ENCODE results near the gene PSME4. TPM values are rescaled to one million over a fixed set of nuclear protein-coding genes. Genes with fewer than 3 reads are reported as not detected.

PSME4 gene
- total and polyA plus RNA-seq, 4 donors = 15.4 to 52.8 (median 28.4) TPM

DNA sequence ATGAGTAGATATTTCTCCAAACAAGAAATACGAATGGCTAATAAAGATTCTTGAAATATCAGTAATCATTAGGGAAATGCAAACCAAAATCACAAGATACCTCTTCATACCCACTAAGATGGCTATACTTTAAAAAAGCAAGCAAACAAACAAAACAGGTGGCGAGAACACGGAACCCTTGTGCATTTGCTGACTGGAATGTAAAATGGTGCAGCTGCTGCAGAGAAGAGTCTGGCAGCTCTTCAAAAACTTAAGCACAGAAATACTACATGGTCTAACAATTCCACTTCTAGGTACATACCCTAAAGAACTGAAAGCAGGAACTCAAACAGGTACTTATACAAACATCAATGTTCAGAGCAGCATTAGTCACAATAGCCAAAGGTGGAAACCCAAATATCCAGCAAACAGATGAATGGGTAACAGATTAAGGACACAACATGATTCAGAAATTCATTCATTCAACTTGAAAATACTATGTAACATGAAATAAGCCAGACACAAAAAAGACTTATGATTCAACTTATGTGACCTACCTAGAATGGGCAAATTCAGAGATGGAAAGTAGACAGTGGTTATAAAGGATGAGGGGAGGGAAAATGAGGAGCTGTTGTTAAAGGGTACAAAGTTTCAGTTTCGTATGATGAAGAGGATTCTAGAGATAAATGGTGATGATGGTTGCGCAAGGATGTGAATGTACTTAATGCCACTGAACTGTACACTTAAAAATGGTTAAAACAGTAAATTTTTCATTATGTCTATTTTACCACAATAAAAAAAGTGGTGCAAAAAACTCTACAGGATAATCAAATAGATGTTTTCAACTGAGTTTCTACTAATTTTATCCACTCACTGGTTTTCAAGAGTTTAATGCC, 84.2 kb downstream of the PSME4 start:
- Histone ChIP-seq H3K4me1 (ENCODE audit: control insufficient read depth in 4 of 4, insufficient read depth in 4 of 4, low read length in 3 of 4) (no peaks in the 10 kb centered on the region), H3K27me3 (ENCODE audit: control insufficient read depth in 4 of 4, insufficient read depth in 4 of 4, low read length in 3 of 4) (no peaks in the 10 kb centered on the region), H3K36me3 (ENCODE audit: control insufficient read depth in 4 of 4, insufficient read depth in 3 of 4, low read depth in 1 of 4, low read length in 3 of 4) (peaks cover 12 to 79% (median 61%) of the 10 kb centered on the region in 4 donors), H3K9me3 (ENCODE audit: control insufficient read depth in 4 of 4, low read length in 3 of 4) (no peaks in the 10 kb centered on the region), H3K4me3 (ENCODE audit: low read depth in 1 of 3, low read length in 3 of 3) (no peak overlapping the region), H3K9ac (ENCODE audit: low read depth in 1 of 2, low read length in 2 of 2) (no peak overlapping the region), H3K27ac (ENCODE audit: low read depth in 1 of 2, low read length in 2 of 2) (no peak overlapping the region)
- WGBS = 90% methylated on average over 5 of the region's 5 CpGs
- no peak for DNase-seq (ENCODE audit: low spot score)
- TF ChIP-seq, protein P1, sequence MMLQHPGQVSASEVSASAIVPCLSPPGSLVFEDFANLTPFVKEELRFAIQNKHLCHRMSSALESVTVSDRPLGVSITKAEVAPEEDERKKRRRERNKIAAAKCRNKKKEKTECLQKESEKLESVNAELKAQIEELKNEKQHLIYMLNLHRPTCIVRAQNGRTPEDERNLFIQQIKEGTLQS (IDR thresholded peaks at IDR 0.05) = no peak
- TF ChIP-seq JUND (IDR thresholded peaks at IDR 0.05) (no peak), REST (IDR thresholded peaks at IDR 0.05) (no peak), EGR1 (IDR thresholded peaks at IDR 0.05; ENCODE audit: low read depth in 2 of 2) (no peak), HNF4G (IDR thresholded peaks at IDR 0.05) (no peak), RXRA (IDR thresholded peaks at IDR 0.05) (no peak), HNF4A (conservative IDR thresholded peaks at IDR 0.05) (no peak)
- TF ChIP-seq, protein P2, sequence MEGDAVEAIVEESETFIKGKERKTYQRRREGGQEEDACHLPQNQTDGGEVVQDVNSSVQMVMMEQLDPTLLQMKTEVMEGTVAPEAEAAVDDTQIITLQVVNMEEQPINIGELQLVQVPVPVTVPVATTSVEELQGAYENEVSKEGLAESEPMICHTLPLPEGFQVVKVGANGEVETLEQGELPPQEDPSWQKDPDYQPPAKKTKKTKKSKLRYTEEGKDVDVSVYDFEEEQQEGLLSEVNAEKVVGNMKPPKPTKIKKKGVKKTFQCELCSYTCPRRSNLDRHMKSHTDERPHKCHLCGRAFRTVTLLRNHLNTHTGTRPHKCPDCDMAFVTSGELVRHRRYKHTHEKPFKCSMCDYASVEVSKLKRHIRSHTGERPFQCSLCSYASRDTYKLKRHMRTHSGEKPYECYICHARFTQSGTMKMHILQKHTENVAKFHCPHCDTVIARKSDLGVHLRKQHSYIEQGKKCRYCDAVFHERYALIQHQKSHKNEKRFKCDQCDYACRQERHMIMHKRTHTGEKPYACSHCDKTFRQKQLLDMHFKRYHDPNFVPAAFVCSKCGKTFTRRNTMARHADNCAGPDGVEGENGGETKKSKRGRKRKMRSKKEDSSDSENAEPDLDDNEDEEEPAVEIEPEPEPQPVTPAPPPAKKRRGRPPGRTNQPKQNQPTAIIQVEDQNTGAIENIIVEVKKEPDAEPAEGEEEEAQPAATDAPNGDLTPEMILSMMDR (IDR thresholded peaks at IDR 0.05; ENCODE audit: low read depth, low read length, missing input control) = no peak
- TF ChIP-seq, protein P3, sequence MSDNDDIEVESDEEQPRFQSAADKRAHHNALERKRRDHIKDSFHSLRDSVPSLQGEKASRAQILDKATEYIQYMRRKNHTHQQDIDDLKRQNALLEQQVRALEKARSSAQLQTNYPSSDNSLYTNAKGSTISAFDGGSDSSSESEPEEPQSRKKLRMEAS (IDR thresholded peaks at IDR 0.05) = no peak

DNA sequence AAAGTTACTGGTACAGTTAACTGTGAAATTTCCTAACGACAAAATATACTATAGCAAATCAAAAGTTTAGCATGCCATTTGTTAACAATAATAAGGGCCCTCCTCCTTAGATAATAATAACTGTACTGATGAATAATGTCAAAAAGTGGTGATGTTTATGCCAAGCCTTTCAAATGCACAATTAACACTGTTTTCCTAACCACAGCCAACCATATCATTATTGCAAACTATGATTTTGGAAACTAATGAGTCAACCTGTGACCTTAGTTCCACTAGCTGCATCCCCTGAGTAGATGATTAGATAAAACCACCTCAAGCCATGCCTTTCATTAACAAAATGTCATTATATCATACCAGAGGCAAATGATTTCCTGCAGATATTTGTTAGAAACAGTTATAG, 85.9 kb downstream of the PSME4 start:
- Histone ChIP-seq H3K9me3 (ENCODE audit: control insufficient read depth in 4 of 4, low read length in 3 of 4) (no peaks in the 10 kb centered on the region), H3K36me3 (ENCODE audit: control insufficient read depth in 4 of 4, insufficient read depth in 3 of 4, low read depth in 1 of 4, low read length in 3 of 4) (peaks cover 12 to 74% (median 56%) of the 10 kb centered on the region in 4 donors), H3K9ac (ENCODE audit: low read depth in 1 of 2, low read length in 2 of 2) (no peak overlapping the region), H3K27me3 (ENCODE audit: control insufficient read depth in 4 of 4, insufficient read depth in 4 of 4, low read length in 3 of 4) (no peaks in the 10 kb centered on the region), H3K4me3 (ENCODE audit: low read depth in 1 of 3, low read length in 3 of 3) (no peak overlapping the region), H3K4me1 (ENCODE audit: control insufficient read depth in 4 of 4, insufficient read depth in 4 of 4, low read length in 3 of 4) (no peaks in the 10 kb centered on the region), H3K27ac (ENCODE audit: low read depth in 1 of 2, low read length in 2 of 2) (no peak overlapping the region)
- DNase-seq (ENCODE audit: low spot score) = no peak
- WGBS = 94% methylated on average over 1 of the region's 1 CpG
- TF ChIP-seq EGR1 (IDR thresholded peaks at IDR 0.05; ENCODE audit: low read depth in 2 of 2) (no peak), ZBTB33 (IDR thresholded peaks at IDR 0.05) (no peak), YY1 (IDR thresholded peaks at IDR 0.05) (no peak), GABPA (IDR thresholded peaks at IDR 0.05 in 1 of 2, conservative IDR thresholded peaks at IDR 0.05 in 1 of 2) (no peak), RAD21 (IDR thresholded peaks at IDR 0.05) (no peak), JUND (IDR thresholded peaks at IDR 0.05) (no peak), RXRA (IDR thresholded peaks at IDR 0.05) (no peak), NR2F2 (IDR thresholded peaks at IDR 0.05) (no peak), FOXA2 (IDR thresholded peaks at IDR 0.05) (no peak), HNF4A (conservative IDR thresholded peaks at IDR 0.05) (no peak), SP1 (IDR thresholded peaks at IDR 0.05) (no peak), TAF1 (conservative IDR thresholded peaks at IDR 0.05) (no peak)
- TF ChIP-seq, protein P2 (IDR thresholded peaks at IDR 0.05; ENCODE audit: low read depth, low read length, missing input control) = no peak
- TF ChIP-seq, protein P1 (IDR thresholded peaks at IDR 0.05) = no peak

Data from liver (tissue), 9 donors.